ENCODE measurements around the gene SBSN.
A peak's percentile ranks its signal among the peaks of the same experiment; 100 is the strongest.

The SBSN gene

GRCh38 chr19:35528218-35529038 is at the start of gene SBSN:
TSS of gene SBSN (minus strand) at chr19:35528311. CDS start at chr19:35528281, 30 bp downstream.
- no peak for DNase-seq

- DNase-seq = no peak
Observed at GRCh38 chr19:35571406-35571965, 43.4 kb upstream of the SBSN start.

- DNase-seq = no peak
Observed at GRCh38 chr19:35569281-35569781, 41.2 kb upstream of the SBSN start.

GRCh38 chr19:35566738-35567137 is 38.6 kb upstream of the SBSN start:
- no peak for DNase-seq

GRCh38 chr19:35565016-35565856 is 37.1 kb upstream of the SBSN start:
- DNase-seq = no peak

- no peak for DNase-seq
Observed at GRCh38 chr19:35563207-35563829, 35.2 kb upstream of the SBSN start, which contains the start of gene ATP4A. TSS of gene ATP4A (minus strand) at chr19:35563658. CDS start at chr19:35563629, 29 bp downstream.

- no peak for DNase-seq
Observed at GRCh38 chr19:35562776-35563175, 34.7 kb upstream of the SBSN start.

- DNase-seq = no peak
Observed at GRCh38 chr19:35562336-35562735, 34.2 kb upstream of the SBSN start.

GRCh38 chr19:35561436-35561835 is 33.3 kb upstream of the SBSN start:
- DNase-seq = no peak

- no peak for DNase-seq
Observed at GRCh38 chr19:35560677-35561076, 32.6 kb upstream of the SBSN start.

GRCh38 chr19:35560271-35560670 is 32.2 kb upstream of the SBSN start:
- DNase-seq = no peak

GRCh38 chr19:35559781-35560180 is 31.7 kb upstream of the SBSN start:
- DNase-seq = no peak

- DNase-seq = no peak
Observed at GRCh38 chr19:35559281-35559659, 31.2 kb upstream of the SBSN start.

- no peak for DNase-seq
Observed at GRCh38 chr19:35558400-35559280, 30.5 kb upstream of the SBSN start.

GRCh38 chr19:35557539-35558399 is 29.7 kb upstream of the SBSN start:
- peak in 12 of 56 donors; percentile 3 to 59 (median 19) for DNase-seq

- DNase-seq = no peak
Observed at GRCh38 chr19:35556846-35557538, 28.9 kb upstream of the SBSN start.

GRCh38 chr19:35556025-35556590 is 28.0 kb upstream of the SBSN start:
- DNase-seq = no peak

- DNase-seq = no peak
Observed at GRCh38 chr19:35555301-35556005, 27.3 kb upstream of the SBSN start.
